ENCODE results near the gene TNFRSF12A. TPM values are rescaled to one million over a fixed set of nuclear protein-coding genes. Genes with fewer than 3 reads are reported as not detected.

Gene TNFRSF12A
- total and polyA plus RNA-seq, 12 donors = 28.0 to 740 (median 108) TPM

DNA sequence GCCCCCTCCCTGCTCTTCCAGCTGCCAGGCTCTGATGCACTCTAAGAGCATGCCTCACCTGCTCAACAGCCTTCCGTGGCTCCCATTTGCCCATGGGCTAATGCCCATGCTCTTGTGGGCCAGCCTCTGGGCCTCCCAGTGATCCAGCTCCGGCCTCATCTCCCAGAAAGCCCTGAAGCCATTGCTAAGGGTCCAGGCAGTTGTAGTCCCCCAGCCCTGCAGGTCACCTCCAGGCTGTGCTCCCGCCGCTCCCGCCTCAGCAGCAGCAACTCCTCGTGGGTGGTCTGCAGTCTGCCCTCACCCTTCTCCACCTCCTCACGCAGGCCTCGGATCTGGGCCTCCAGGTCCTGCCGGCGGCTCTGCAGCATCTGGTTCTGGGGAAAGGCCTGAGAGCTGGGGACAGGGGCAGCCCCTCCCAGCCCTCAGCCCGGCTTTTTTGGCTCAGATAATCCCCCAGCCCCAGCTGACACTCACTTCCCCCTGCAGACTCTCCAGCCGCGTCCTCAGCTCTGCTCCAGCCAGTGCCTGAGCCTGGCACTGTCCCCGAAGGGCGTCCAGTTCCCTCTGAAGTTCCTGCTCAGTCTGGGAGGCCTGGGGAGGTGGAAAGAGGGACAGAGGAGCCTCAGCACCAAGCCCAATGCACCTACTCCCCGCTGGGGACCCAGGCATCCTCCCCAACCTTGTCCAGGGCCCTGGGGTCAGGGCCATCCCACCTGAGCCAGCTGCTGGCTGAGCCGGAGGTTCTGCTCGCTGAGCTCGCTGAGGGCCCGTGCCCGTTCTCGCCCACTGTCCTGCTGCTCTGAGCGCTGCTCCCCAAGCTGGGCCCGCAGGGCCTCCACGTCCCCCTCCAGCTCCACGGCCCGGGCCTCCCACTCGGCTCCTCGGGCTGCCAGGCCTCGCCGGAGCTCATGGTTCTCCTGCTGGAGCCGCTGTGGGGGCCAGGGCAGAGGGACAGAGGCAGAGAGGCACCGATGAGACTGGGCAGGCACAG is 10.3 kb downstream of the TNFRSF12A start:
- 79 to 80% methylated on average over 33 of the region's 33 CpGs for WGBS, 2 donors
- Histone ChIP-seq H3K9me3 (no peaks in the 10 kb centered on the region), H3K36me3 (peaks cover 0 to 24% (median 17%) of the 10 kb centered on the region in 9 donors), H3K27me3 (peaks cover 9 to 70% (median 63%) of the 10 kb centered on the region in 7 donors), H3K27ac (no peak overlapping the region), H3K4me3 (no peak overlapping the region), H3K4me1 (peaks cover 6 to 24% (median 12%) of the 10 kb centered on the region in 9 donors)
- DNase-seq (no peak), ATAC-seq (no peak)
- intact Hi-C loops (cut with DNase I) = no loop called here
- TF ChIP-seq, protein P1, sequence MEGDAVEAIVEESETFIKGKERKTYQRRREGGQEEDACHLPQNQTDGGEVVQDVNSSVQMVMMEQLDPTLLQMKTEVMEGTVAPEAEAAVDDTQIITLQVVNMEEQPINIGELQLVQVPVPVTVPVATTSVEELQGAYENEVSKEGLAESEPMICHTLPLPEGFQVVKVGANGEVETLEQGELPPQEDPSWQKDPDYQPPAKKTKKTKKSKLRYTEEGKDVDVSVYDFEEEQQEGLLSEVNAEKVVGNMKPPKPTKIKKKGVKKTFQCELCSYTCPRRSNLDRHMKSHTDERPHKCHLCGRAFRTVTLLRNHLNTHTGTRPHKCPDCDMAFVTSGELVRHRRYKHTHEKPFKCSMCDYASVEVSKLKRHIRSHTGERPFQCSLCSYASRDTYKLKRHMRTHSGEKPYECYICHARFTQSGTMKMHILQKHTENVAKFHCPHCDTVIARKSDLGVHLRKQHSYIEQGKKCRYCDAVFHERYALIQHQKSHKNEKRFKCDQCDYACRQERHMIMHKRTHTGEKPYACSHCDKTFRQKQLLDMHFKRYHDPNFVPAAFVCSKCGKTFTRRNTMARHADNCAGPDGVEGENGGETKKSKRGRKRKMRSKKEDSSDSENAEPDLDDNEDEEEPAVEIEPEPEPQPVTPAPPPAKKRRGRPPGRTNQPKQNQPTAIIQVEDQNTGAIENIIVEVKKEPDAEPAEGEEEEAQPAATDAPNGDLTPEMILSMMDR (IDR thresholded peaks at IDR 0.05) = no peak

DNA sequence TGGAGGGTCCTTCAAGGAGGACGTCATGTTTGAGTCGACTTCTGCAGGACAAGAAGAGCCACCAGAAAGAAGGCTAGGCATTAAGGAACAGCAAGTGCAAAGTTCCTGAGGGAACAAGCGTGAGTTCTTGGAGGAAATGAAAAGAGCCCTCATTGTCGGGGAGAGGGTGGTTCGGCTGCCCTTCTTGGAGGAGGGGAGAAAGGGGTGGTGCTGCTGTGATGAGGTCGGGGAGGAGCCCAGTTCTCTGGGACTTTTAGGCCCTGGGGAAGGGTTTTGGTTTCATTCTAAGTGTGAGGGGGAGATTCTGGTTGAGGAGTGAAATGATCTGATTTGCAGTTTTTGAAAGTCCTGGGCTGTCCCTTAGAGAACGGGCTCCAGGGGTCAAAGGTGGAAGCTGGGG is 12.5 kb downstream of the TNFRSF12A start:
- Histone ChIP-seq H3K4me3 (no peak overlapping the region), H3K27me3 (peaks cover 21 to 91% (median 84%) of the 10 kb centered on the region in 7 donors), H3K4me1 (peaks cover 6 to 38% (median 20%) of the 10 kb centered on the region in 9 donors), H3K36me3 (peaks cover 0 to 3% (median 0%) of the 10 kb centered on the region in 9 donors), H3K27ac (no peak overlapping the region), H3K9me3 (no peaks in the 10 kb centered on the region)
- intact Hi-C loops (cut with DNase I) = no loop called here
- ATAC-seq = no peak
- TF ChIP-seq, protein P1 (IDR thresholded peaks at IDR 0.05) = no peak
- DNase-seq = no peak
- WGBS, 2 donors = 39 to 44% methylated on average over 7 of the region's 7 CpGs

DNA sequence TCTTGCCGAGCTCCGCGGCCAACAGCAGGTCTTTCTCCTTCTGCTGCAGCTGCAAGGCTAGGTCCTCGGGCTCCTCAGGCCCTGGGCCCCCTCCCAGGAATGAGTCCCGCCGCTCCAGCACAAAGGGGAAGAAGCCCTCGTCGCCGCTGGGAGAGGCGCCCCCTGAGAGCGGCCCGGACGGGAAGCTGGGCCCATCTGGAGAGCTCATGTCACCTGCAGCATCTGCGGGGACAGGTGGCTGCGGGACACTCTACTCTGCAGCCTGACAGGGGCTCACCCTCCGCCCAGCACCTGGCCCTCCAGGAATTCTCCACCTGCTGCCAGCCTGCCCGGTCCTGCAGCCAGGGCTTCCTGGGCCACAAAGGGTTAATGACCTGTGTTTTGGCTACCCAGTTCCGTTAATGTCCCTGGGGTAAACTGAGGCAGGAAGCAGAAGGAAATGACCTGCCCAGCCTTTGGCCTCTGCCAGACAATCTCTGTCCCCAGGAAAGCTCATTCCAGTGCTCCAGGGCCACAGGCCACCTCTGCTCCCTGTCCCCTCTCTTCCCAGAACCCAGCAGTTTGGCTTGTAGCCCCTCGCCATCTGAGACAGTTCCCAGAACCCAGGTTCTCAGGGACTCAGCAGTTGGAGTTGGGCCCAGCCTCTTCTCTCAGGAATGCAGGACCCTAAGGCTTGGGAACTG is 15.3 kb downstream of the TNFRSF12A start:
- peaks cover 21 to 98% (median 93%) of the 10 kb centered on the region in 7 donors for H3K27me3 ChIP-seq
- TF ChIP-seq, protein P1 (IDR thresholded peaks at IDR 0.05) = no peak
- intact Hi-C loops (cut with DNase I) = loop anchor here in 1 of 10 donors (5.0 kb wide), 1 partner anchor 1437 kb away; the partner anchor contains the start of gene NMRAL1

More for the DNA sequence above, 15.3 kb downstream of the TNFRSF12A start:
- DNase-seq (no peak), ATAC-seq (no peak)
- WGBS, 2 donors = 39 to 44% methylated on average over 18 to 19 of the region's 19 CpGs
- Histone ChIP-seq H3K4me1 (peaks cover 0 to 16% (median 7%) of the 10 kb centered on the region in 9 donors), H3K9me3 (no peaks in the 10 kb centered on the region), H3K27ac (no peak overlapping the region), H3K36me3 (no peaks in the 10 kb centered on the region), H3K4me3 (no peak overlapping the region)

All from heart right ventricle (tissue), 16 donors.